ENCODE data around the gene FER1L5. TPM values are rescaled to one million over a fixed set of nuclear protein-coding genes. Genes with fewer than 3 reads are reported as not detected.

FER1L5 gene
- total and polyA plus RNA-seq, 2 of the 8 experiments (the other 6 are each of a cell fraction or from before 2014, with no cell fraction given): 0.23 to 0.88 TPM

DNA sequence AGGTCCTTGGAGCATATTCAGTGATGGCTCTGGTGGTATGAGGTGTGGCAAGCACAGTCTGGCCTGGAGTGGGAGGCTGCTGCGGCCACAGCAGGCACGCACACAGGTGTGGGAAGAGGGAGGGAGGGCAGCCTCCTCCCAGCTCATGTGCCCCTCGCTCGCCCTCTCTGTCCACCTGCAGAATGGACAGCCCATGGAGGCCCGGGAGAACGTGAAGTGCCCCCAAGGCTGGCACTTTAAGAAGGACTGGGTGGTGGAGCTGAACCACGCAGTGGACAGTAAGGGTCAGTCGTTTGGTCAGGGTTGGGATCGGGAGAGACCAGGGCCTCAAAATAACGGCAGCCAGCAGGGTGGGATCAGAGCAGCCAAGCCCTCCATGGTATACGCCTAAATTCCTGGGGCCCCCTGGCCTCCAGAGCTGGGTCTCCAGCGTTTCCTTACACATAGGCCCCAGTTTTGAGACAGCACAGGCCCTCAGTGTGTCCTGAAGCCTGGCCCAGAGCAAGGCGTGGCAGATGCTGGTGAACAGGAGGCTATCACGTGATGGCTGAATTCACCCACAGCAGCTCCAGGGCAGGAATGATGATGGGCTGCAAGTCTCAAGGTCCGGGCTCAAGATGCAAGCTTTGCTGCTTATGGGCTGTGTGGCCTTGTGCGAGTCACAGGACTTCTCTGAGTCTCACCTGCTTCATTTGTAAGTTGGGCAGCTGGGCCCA, 47.9 kb downstream of the FER1L5 start (continued):
- TF ChIP-seq, protein P1, sequence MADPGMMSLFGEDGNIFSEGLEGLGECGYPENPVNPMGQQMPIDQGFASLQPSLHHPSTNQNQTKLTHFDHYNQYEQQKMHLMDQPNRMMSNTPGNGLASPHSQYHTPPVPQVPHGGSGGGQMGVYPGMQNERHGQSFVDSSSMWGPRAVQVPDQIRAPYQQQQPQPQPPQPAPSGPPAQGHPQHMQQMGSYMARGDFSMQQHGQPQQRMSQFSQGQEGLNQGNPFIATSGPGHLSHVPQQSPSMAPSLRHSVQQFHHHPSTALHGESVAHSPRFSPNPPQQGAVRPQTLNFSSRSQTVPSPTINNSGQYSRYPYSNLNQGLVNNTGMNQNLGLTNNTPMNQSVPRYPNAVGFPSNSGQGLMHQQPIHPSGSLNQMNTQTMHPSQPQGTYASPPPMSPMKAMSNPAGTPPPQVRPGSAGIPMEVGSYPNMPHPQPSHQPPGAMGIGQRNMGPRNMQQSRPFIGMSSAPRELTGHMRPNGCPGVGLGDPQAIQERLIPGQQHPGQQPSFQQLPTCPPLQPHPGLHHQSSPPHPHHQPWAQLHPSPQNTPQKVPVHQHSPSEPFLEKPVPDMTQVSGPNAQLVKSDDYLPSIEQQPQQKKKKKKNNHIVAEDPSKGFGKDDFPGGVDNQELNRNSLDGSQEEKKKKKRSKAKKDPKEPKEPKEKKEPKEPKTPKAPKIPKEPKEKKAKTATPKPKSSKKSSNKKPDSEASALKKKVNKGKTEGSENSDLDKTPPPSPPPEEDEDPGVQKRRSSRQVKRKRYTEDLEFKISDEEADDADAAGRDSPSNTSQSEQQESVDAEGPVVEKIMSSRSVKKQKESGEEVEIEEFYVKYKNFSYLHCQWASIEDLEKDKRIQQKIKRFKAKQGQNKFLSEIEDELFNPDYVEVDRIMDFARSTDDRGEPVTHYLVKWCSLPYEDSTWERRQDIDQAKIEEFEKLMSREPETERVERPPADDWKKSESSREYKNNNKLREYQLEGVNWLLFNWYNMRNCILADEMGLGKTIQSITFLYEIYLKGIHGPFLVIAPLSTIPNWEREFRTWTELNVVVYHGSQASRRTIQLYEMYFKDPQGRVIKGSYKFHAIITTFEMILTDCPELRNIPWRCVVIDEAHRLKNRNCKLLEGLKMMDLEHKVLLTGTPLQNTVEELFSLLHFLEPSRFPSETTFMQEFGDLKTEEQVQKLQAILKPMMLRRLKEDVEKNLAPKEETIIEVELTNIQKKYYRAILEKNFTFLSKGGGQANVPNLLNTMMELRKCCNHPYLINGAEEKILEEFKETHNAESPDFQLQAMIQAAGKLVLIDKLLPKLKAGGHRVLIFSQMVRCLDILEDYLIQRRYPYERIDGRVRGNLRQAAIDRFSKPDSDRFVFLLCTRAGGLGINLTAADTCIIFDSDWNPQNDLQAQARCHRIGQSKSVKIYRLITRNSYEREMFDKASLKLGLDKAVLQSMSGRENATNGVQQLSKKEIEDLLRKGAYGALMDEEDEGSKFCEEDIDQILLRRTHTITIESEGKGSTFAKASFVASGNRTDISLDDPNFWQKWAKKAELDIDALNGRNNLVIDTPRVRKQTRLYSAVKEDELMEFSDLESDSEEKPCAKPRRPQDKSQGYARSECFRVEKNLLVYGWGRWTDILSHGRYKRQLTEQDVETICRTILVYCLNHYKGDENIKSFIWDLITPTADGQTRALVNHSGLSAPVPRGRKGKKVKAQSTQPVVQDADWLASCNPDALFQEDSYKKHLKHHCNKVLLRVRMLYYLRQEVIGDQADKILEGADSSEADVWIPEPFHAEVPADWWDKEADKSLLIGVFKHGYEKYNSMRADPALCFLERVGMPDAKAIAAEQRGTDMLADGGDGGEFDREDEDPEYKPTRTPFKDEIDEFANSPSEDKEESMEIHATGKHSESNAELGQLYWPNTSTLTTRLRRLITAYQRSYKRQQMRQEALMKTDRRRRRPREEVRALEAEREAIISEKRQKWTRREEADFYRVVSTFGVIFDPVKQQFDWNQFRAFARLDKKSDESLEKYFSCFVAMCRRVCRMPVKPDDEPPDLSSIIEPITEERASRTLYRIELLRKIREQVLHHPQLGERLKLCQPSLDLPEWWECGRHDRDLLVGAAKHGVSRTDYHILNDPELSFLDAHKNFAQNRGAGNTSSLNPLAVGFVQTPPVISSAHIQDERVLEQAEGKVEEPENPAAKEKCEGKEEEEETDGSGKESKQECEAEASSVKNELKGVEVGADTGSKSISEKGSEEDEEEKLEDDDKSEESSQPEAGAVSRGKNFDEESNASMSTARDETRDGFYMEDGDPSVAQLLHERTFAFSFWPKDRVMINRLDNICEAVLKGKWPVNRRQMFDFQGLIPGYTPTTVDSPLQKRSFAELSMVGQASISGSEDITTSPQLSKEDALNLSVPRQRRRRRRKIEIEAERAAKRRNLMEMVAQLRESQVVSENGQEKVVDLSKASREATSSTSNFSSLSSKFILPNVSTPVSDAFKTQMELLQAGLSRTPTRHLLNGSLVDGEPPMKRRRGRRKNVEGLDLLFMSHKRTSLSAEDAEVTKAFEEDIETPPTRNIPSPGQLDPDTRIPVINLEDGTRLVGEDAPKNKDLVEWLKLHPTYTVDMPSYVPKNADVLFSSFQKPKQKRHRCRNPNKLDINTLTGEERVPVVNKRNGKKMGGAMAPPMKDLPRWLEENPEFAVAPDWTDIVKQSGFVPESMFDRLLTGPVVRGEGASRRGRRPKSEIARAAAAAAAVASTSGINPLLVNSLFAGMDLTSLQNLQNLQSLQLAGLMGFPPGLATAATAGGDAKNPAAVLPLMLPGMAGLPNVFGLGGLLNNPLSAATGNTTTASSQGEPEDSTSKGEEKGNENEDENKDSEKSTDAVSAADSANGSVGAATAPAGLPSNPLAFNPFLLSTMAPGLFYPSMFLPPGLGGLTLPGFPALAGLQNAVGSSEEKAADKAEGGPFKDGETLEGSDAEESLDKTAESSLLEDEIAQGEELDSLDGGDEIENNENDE (IDR thresholded peaks at IDR 0.05; ENCODE audit: insufficient replicate concordance, low read length): no peak
- TF ChIP-seq TCF12 (IDR thresholded peaks at IDR 0.05; ENCODE audit: low read depth, low read length): no peak
